ENCODE data around the gene SLC6A2. TPM values are rescaled to one million over a fixed set of nuclear protein-coding genes. Genes with fewer than 3 reads are reported as not detected.

SLC6A2 gene
- total and polyA plus RNA-seq, 12 donors, result 0.17 TPM; not detected in 11

DNA sequence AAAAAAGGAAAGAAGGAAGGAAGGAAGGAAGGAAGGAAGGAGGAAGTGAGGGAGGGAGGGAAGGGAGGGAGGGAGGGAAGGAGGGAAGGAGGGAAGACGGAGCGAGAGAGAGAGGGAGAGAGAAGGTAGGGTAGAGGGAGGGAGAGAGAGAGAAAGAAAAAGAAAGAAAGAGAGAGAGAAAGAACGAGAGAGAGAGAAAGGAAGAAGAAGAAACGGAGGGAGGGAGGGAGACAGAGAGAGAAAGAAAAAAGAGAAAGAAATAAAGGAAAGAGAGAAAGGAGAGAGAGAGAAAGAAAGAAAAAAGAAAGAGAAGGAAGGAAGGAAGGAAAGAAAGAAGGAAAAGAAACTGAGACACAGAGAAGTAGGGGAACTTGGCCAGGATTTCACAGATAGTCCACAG lies 8.4 kb upstream of the SLC6A2 start:
- DNase-seq (no peak), ATAC-seq (no peak)
- Histone ChIP-seq H3K4me1 (no peaks in the 10 kb centered on the region), H3K27ac (no peak overlapping the region), H3K4me3 (no peak overlapping the region), H3K9me3 (no peaks in the 10 kb centered on the region), H3K36me3 (no peaks in the 10 kb centered on the region), H3K27me3 (peaks cover 0 to 36% (median 25%) of the 10 kb centered on the region in 7 donors)
- 82 to 86% methylated on average over 4 of the region's 4 CpGs for WGBS, 2 donors
- TF ChIP-seq, protein P1, sequence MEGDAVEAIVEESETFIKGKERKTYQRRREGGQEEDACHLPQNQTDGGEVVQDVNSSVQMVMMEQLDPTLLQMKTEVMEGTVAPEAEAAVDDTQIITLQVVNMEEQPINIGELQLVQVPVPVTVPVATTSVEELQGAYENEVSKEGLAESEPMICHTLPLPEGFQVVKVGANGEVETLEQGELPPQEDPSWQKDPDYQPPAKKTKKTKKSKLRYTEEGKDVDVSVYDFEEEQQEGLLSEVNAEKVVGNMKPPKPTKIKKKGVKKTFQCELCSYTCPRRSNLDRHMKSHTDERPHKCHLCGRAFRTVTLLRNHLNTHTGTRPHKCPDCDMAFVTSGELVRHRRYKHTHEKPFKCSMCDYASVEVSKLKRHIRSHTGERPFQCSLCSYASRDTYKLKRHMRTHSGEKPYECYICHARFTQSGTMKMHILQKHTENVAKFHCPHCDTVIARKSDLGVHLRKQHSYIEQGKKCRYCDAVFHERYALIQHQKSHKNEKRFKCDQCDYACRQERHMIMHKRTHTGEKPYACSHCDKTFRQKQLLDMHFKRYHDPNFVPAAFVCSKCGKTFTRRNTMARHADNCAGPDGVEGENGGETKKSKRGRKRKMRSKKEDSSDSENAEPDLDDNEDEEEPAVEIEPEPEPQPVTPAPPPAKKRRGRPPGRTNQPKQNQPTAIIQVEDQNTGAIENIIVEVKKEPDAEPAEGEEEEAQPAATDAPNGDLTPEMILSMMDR (IDR thresholded peaks at IDR 0.05), result no peak
- intact Hi-C loops (cut with DNase I), result no loop called here

DNA sequence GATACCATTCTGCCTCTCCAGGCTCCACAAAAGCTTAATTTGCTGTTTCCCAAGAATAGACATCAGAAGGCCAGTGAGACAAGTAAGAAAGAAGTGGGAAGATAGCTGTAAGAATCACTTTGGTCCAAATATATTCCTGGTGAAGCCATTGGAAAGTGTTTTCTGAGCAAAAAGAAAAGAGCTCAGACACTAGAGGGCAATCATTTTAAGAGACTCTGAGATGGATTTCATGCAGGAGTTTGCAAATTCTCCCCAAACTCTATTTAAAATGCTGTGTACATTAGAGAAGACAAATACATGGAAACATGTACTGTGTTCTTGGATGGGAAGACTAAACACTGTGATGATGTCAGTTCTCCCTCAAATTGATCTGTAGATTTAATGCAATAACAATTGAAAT lies 8.0 kb upstream of the SLC6A2 start:
- no peaks in the 10 kb centered on the region for H3K36me3 ChIP-seq
- TF ChIP-seq, protein P1 (IDR thresholded peaks at IDR 0.05), result no peak
- H3K27ac ChIP-seq, result no peak overlapping the region
- H3K4me3 ChIP-seq, result no peak overlapping the region
- no peak for DNase-seq
- no peak for ATAC-seq
- H3K27me3 ChIP-seq, result peaks cover 0 to 41% (median 29%) of the 10 kb centered on the region in 7 donors
- H3K9me3 ChIP-seq, result no peaks in the 10 kb centered on the region
- no peaks in the 10 kb centered on the region for H3K4me1 ChIP-seq
- intact Hi-C loops (cut with DNase I), result no loop called here

DNA sequence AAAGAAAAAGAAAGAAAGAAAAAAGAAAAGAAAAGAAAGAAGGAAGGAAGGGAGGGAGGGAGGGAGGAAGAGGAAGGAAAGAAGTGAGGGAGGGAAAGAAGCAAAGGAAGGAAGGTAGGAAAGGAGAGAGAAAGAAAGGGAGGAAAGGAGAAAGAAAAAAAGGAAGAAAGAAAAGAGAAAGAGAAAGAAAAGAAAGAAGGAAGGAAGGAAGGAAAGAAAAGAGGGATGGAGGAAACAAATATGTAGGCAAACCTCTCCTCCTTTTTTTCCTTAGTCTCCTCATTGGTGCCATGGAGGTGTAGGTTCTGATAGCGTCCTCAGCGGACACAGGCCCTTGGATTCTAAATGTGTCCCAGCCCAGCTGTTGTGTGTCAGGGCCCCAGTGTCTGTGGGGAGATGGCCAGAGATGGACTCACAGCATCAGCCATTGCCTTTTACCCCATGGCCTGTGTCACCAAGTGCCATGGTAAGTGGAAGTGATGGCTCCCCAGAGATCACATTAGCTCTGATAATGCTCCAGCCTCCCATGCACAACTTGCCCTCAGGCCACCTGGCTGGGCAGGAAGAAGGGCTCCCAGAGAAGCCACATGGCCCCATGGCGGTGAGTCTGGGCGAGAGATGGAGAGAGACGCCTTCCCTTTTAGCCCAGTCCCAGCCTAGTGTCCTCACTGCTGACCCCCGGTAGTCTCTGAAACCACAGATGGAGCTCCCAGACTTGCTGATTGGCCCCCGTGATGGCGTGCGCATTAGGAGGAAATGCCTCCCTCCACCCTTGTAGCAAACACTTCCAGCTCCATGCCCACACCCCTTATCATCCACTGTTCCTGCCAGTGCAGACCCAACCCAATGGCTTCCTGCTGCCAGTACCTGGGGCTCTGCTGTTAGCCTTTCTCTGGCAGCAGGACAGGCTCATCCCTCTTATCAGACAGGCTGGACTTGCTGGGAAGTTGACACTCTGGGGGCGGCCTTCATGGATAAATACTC lies 3.7 kb upstream of the SLC6A2 start:
- 65 to 70% methylated on average over 10 of the region's 10 CpGs for WGBS, 2 donors
- H3K9me3 ChIP-seq, result no peaks in the 10 kb centered on the region
- ATAC-seq, result no peak
- no peak for DNase-seq
- intact Hi-C loops (cut with DNase I), result no loop called here
- peaks cover 0 to 15% (median 12%) of the 10 kb centered on the region in 9 donors for H3K4me1 ChIP-seq
- H3K27me3 ChIP-seq, result peaks cover 9 to 73% (median 64%) of the 10 kb centered on the region in 7 donors
- no peak overlapping the region for H3K27ac ChIP-seq
- no peak overlapping the region for H3K4me3 ChIP-seq
- TF ChIP-seq, protein P1 (IDR thresholded peaks at IDR 0.05), result no peak
- H3K36me3 ChIP-seq, result no peaks in the 10 kb centered on the region

DNA sequence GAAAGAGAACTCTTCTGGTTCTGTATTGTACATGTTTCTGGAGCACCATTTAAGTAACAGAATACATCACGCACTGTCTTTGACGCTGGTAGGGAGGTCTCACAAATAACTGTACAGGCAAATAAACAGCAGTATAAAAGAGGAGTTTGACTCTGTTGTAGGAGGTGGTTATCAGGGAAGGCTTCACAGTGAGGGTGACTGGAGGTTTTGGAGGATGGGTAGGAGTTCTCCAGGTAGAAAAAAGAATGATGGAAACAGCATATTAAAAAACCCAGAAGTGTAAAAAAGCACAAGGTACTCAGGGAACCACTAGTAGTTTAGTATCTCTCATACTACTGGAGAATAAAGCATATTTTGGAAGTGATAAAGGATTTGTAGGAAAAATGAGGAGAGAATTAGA lies 2.7 kb upstream of the SLC6A2 start:
- Histone ChIP-seq H3K9me3 (no peaks in the 10 kb centered on the region), H3K4me1 (peaks cover 0 to 15% (median 12%) of the 10 kb centered on the region in 9 donors), H3K4me3 (no peak overlapping the region), H3K27me3 (peaks cover 9 to 82% (median 73%) of the 10 kb centered on the region in 7 donors), H3K27ac (no peak overlapping the region), H3K36me3 (no peaks in the 10 kb centered on the region)
- ATAC-seq, result no peak
- intact Hi-C loops (cut with DNase I), result no loop called here
- TF ChIP-seq, protein P1 (IDR thresholded peaks at IDR 0.05), result no peak
- WGBS, 2 donors, result 90 to 91% methylated on average over 2 of the region's 2 CpGs
- no peak for DNase-seq
